GM10847 (cell line): ENCODE data around the gene CATSPERZ.

Experiments used
- POLR2A ChIP-seq: IDR thresholded peaks from 2 replicates; pipeline ENCODE4 v1.6.1; 2011; ENCODE audit not compliant: insufficient read length; ENCODE audit errors: extremely low read depth

Gene CATSPERZ, protein sequence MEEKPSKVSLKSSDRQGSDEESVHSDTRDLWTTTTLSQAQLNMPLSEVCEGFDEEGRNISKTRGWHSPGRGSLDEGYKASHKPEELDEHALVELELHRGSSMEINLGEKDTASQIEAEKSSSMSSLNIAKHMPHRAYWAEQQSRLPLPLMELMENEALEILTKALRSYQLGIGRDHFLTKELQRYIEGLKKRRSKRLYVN

DNA sequence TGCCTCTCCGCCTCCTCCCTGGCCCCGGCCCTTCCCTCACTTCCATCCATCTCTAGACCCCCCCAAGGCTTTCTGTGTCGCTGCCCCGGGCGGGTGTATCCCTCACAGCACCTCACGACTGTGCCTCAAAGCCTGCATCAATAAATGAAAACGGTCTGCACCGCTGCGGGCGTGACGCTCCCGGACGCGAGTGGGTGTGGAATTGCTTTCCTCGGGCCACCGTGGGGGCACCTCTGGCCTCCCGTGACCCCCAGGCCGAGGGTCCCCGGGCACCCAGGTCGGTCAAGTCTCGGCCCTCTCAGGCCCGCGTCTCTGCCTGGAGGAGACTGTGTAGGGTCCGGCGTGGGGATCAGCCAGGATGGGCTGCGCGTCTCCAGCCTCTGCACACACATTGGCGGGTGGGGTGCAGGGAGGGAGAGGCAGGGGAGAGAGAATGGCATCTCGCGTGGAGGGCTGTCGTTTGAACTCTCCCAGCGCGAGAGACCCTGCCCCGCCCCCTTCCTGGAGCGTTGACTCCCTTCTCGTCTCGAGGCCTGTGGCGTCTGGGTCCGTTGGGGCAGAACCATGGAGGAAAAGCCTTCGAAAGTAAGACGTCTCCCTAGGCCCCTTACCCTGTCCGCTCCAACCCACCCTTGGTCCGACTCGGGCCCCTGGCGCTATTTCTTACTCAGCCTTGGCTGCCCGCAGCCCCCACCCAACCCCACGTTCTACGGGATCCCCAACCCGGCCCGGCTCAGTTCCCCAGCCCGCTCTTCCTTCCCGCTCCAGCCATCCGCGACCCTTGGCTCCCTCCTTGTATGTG lies at the start of gene CATSPERZ:
Gene CATSPERZ, plus strand, starts transcription at position 512 of the 802 bp plus-strand sequence. Its CDS starts 53 bp downstream, at position 565.
- TF ChIP-seq POLR2A: no peak

DNA sequence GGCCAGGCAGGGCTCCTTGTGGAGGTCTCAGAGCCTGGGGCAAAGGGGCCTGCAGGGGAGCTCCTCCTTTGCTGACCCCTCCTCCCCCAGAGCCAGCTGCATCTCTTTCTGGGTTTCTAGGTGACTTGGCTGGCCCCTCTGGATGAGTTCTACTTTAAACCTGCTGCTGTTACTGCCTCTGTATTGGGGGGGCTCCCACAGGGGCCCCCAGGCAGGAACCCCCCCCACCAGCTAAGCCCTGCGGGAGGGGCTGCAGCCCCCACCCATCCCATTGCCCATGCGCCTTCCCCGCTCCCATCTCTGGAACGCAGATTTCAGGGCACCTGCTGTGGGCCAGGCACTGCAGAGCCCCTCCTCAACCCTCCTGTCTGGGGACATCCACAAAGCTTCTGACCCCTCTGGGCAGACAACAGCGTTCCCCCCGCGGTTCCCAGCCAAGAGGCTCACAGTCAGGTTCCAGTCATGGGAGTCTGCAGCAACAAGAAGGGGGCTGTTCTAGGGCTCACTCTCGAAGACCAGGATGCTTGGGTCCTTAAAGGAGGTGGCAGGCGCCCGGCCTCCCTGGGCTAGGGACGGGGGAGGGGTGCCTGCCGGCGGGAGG lies 49.6 kb upstream of the CATSPERZ start:
- TF ChIP-seq POLR2A: no peak

DNA sequence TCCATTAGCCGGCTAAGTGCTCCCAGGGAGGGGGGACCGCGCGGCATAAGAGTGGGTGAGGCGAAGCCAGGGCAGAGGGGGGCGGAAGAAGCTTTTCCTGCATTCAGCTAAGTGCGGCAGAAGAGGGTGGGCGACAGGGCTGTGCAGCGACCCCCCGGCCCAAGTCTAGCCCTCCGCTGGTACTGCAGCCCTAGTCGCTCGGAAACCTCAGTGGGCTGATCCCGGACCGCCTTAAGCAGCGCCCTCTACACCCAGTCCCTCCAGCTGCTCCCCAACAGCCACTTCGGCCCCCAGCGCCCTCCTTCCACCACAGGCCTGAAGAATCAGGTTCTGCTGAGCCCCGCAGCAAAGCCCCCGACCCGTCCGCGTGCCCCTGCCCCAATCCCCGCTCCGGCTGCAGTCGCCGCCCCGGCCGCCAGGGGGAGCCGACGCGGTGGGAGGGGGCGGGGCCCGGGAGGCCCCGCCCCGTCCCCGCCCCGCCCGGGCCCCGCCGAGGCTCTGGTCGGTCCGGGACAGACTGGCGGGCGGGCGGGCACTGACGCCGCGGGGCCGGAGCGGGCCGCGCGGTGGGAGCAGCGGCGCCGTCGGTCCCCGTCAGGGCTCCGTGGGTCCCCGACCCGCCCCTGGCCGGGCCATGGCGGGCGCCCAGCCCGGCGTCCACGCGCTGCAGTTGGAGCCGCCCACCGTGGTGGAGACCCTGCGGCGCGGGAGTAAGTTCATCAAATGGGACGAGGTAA lies 49.0 kb upstream of the CATSPERZ start, which contains the start of gene PLCB3:
Gene PLCB3, plus strand, starts transcription at position 515 of the 737 bp plus-strand sequence. Its CDS starts 120 bp downstream, at position 635.
- TF ChIP-seq POLR2A: peak; percentile 44

DNA sequence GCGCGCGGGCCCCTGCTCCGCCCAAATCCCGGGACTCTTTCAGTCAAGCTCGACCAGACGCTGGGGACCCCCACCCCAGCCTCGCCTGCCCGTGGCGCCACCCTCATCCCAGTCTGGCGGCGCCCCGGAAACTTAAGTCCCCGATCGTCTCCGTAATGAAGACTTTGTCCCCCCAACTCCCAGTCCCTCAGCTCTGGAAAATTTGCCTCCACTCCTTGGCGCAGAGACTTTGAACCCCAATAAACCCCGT lies 48.5 kb upstream of the CATSPERZ start:
- no peak for TF ChIP-seq POLR2A

DNA sequence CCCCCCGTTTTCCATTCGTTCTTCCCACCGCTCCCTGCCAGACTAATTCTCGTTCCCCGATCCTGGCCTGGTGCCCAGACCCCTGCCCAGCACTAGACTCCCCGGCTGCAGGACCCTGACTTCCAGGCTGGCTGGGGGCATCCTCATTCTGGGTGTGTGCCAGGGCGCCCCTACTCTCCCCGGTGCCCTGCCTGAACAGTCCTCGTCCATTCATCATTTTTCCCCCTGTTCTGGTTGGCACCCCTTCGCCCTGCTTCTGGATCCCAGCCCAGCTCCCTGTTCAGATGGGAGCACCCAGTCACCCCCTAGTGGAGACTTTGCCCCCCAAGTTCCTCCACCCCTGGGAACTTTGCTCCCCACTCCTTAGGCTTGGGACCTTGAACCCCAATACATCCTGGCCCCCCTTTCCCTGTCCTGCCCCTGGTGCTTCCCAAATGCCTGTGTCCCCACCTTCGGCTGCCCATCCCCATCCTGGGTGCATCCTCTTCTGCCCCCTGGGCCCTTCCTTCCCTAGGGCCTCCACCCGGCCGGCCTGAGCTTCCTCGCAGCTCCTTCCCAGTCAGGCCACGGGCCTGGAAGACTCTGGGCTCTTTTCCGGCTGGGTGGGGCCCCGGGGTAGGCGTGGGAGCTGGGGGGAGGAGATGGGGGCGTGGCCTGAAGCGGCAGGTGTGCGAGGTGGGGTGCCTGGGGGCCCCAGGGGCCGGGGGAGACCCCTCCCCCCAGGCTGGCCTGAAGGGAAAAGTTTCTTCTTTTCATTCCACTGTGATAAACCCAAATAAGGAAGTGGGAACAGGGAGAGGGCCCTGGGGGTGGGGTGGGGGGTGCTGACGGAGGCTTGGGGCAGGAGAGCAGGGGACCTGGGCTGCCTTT lies 47.9 kb upstream of the CATSPERZ start:
- no peak for TF ChIP-seq POLR2A

DNA sequence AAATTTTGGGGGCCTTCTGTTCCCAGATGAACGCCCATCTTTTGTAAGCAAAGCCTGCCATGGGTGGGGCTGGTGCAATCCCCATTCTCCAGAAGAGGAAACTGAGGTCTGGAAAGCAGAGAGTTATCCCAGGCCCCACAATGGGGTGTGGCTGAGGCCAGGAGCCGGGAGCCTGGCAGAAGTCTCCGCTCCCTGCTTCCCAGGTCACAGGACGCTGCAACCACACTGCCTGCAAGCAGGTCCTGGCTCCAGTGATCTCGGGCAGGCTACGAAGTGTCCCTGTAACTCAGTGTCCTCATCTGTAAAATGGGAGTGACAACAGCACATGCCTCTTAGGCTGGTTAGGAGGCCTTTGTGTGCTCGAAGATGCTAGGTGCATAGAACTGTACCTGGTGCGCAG lies 47.1 kb upstream of the CATSPERZ start:
- no peak for TF ChIP-seq POLR2A

DNA sequence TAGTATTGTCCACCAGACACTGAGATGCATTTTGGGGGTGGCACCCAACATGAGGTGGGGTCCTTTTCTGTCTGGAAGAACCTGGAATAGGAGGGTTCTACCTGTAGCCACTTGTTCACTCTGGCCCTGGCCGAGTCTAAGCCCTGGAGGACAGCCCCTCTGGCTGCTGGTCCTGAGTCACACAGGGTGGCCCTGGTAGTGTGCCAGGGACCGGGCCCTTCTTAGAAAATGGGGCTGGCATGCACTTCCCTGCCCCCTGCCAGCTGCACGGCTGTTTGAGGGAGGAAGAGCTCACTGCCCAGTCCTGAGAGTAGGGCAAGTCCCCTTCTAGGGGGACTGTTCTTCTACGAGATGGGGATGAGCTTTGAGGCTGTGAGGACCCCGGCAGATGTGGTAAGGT lies 46.7 kb upstream of the CATSPERZ start:
- no peak for TF ChIP-seq POLR2A

DNA sequence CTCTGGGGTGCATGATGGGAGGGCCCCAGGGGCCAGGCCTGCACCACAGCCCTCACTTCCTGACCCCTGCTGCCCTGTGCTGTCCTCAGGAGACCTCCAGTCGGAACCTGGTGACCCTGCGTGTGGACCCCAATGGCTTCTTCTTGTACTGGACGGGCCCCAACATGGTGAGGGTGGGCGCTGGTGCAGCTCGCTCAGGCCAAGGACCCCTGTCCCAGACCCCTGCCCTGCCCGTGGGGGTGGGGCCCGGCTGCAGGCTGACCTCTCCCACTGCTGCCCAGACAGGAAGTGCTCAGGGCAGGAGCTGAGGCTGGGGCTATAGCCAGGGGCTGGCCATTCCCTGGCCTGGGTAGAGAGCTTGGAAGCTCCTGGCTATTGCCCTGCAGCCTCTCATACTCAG lies 45.8 kb upstream of the CATSPERZ start:
- no peak for TF ChIP-seq POLR2A

DNA sequence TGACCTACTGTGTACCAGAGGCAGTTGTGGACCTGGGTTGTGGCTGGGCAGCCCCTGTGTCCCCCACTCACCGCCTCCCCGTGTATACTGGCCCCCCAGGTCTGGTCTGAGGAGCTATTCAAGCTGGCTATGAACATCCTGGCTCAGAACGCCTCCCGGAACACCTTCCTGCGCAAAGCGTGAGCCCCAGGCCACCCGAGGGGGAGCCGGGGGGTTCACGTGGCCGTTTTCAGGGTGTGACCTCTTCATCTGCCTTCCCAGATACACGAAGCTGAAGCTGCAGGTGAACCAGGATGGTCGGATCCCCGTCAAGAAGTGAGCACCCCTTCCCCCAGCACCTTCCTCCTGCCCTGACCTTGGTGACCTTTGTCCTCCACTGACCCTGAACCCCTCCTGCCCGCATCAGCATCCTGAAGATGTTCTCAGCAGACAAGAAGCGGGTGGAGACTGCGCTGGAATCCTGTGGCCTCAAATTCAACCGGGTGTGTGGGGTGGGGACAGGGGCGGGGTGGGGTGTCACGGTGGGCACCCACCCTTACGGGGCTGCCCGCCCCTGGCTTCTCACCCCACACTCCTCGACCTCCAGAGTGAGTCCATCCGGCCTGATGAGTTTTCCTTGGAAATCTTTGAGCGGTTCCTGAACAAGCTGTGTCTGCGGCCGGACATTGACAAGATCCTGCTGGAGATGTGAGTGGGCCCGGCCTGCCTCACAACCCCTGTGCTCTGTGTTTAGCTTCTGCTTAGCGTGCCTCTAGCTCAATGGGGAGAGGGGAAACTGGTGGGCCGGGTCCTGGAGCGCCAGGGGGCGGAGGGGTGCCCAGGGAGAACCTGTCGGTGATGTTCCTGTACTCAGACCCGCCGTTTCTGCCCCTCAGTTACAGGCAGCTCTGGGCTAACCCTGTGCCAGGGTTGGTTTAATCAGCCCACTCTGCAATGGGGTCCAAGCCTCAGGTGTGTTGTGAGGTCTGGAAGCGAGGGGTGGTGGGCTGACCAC lies 44.7 kb upstream of the CATSPERZ start:
- no peak for TF ChIP-seq POLR2A

DNA sequence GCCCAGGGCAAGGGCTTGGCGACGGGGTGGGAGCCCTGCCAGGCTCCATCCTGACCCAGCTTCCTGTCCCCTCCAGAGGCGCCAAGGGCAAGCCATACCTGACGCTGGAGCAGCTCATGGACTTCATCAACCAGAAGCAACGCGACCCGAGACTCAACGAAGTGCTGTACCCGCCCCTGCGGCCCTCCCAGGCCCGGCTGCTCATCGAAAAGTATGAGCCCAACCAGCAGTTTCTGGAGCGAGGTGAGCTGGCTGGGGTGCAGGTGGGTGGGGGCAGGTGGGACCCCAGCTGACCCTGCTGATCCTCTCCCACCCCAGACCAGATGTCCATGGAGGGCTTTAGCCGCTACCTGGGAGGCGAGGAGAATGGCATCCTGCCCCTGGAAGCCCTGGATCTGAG lies 43.9 kb upstream of the CATSPERZ start:
- TF ChIP-seq POLR2A: no peak

DNA sequence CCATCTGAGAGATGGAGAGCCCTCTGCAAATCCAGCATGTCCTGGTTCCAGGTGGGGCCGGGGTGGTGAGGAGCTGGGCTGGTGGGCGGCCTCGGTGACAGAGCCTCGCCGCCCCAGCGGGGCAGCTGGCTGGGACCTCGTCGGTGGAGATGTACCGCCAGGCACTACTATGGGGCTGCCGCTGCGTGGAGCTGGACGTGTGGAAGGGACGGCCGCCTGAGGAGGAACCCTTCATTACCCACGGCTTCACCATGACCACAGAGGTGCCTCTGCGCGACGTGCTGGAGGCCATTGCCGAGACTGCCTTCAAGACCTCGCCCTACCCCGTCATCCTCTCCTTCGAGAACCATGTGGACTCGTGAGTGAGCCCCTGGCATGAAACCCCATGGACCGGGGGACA lies 41.8 kb upstream of the CATSPERZ start:
- no peak for TF ChIP-seq POLR2A

DNA sequence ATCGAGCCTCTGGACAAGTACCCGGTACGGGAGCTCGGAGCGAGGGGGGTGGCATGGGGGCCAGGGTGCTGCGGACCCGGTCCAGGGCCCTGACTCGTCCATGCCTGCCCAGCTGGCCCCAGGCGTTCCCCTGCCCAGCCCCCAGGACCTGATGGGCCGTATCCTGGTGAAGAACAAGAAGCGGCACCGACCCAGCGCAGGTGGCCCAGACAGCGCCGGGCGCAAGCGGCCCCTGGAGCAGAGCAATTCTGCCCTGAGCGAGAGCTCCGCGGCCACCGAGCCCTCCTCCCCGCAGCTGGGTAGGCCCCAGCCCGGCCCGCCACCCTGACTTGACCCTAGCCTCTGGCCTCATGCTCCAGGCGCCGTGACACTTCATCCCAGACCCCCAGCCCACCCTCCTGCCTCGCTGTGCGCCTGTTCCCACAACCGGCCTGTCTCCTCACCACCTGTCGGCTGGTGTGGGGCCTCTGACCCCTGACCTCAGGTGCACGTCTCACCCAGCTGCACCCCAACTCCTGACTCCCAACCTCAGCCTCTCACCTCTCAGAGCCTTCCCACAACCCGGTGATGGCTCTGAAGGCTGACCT lies 41.1 kb upstream of the CATSPERZ start:
- TF ChIP-seq POLR2A: no peak

DNA sequence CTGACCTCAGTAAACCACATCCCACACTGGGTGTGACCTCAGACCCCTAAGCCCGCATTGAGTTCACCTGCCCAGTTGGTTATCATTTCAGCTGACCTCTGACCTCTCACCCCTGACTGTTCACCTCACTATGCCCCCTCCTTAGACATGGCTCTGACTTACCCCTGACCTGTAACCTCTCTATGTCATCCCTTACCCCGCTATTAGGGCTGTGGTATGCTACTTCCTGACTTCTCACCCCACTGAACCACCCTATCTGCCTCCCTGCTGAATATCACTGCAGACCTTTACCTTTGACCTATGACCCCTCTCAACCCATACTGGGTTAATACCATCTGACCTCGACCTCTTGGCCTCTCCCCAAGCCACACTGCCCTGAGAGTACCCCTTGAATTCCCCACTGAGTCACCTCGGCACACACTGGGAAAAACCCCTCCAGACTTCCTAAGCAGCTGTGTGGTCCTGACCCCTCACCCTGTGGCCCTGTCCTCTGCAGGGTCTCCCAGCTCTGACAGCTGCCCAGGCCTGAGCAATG lies 40.6 kb upstream of the CATSPERZ start:
- no peak for TF ChIP-seq POLR2A
